DOHH2 (cell line): ENCODE measurements around the gene MAPK8.

Experiments used
- H3F3A ChIP-seq: fragments of 200-600 bp; sonication (generic), shearing (Covaris generic); 2 replicates; pipeline ENCODE4 v1.6.0; 2016; ENCODE audit warnings: antibody characterized with exemption, mild to moderate bottlenecking; ENCODE audit not compliant: control insufficient read depth, insufficient read depth
- H3K27ac ChIP-seq: fragments of 200-600 bp; sonication (generic); 2 replicates; pipeline ENCODE4 v1.5.1; 2014; ENCODE audit warnings: low read depth, mild to moderate bottlenecking, low read length, moderate library complexity
- H3K27me3 ChIP-seq: fragments of 200-600 bp; sonication (generic); 2 replicates; pipeline ENCODE4 v1.6.1; 2014; ENCODE audit warnings: mild to moderate bottlenecking, low read length, mixed read lengths; ENCODE audit not compliant: control insufficient read depth
- H3K36me3 ChIP-seq: fragments of 200-600 bp; sonication (generic); 2 replicates; pipeline ENCODE4 v1.6.1; 2014; ENCODE audit warnings: mild to moderate bottlenecking, low read length, moderate library complexity, mixed read lengths; ENCODE audit not compliant: control insufficient read depth
- H3K4me1 ChIP-seq: fragments of 200-600 bp; sonication (generic); 2 replicates; pipeline ENCODE4 v1.6.1; 2014; ENCODE audit warnings: mild to moderate bottlenecking, low read length, mixed read lengths; ENCODE audit not compliant: control insufficient read depth
- H3K4me2 ChIP-seq: fragments of 200-600 bp; sonication (generic); 2 replicates; pipeline ENCODE4 v1.6.0; 2014; ENCODE audit warnings: mild to moderate bottlenecking, low read length, moderate library complexity
- H3K4me3 ChIP-seq: fragments of 200-600 bp; sonication (generic); 2 replicates; pipeline ENCODE4 v1.5.1; 2014; ENCODE audit warnings: mild to moderate bottlenecking, low read length, mixed read lengths
- H3K79me2 ChIP-seq: fragments of 200-600 bp; sonication (generic); 2 replicates; pipeline ENCODE4 v1.6.1; 2014; ENCODE audit warnings: mild to moderate bottlenecking, low read length, mixed read lengths; ENCODE audit not compliant: control insufficient read depth
- H3K9me2 ChIP-seq: fragments of 200-600 bp; sonication (generic); replicated peaks from 2 replicates; pipeline ENCODE4 v1.6.1; 2014; ENCODE audit warnings: mild to moderate bottlenecking, low read length, mixed read lengths; ENCODE audit not compliant: control insufficient read depth
- H3K9me3 ChIP-seq: fragments of 200-600 bp; sonication (generic); 2 replicates; pipeline ENCODE4 v1.6.1; 2014; ENCODE audit warnings: antibody characterized with exemption, low read length, mixed read lengths; ENCODE audit not compliant: control insufficient read depth, insufficient read depth
- H4K20me1 ChIP-seq: fragments of 200-600 bp; sonication (generic); 2 replicates; pipeline ENCODE4 v1.6.0; 2014; ENCODE audit warnings: low read depth, mild to moderate bottlenecking, antibody characterized with exemption, low read length, moderate library complexity; ENCODE audit not compliant: control insufficient read depth, insufficient read depth
- EZH2phosphoT487 ChIP-seq: fragments of 200-600 bp; sonication (generic); IDR thresholded peaks from 2 replicates; pipeline ENCODE4 v1.6.1; 2017; ENCODE audit warnings: borderline replicate concordance, mild to moderate bottlenecking, antibody characterized with exemption, low read length, moderate library complexity, mixed read lengths
- TF ChIP-seq, protein P1 (sequence below): fragments of 200-600 bp; sonication (generic); IDR thresholded peaks from one replicate; pipeline ENCODE4 v1.5.1; 2014; ENCODE audit warnings: antibody characterized with exemption, mild to moderate bottlenecking, low read depth, low read length; ENCODE audit not compliant: poor library complexity, severe bottlenecking

The MAPK8 gene

DNA sequence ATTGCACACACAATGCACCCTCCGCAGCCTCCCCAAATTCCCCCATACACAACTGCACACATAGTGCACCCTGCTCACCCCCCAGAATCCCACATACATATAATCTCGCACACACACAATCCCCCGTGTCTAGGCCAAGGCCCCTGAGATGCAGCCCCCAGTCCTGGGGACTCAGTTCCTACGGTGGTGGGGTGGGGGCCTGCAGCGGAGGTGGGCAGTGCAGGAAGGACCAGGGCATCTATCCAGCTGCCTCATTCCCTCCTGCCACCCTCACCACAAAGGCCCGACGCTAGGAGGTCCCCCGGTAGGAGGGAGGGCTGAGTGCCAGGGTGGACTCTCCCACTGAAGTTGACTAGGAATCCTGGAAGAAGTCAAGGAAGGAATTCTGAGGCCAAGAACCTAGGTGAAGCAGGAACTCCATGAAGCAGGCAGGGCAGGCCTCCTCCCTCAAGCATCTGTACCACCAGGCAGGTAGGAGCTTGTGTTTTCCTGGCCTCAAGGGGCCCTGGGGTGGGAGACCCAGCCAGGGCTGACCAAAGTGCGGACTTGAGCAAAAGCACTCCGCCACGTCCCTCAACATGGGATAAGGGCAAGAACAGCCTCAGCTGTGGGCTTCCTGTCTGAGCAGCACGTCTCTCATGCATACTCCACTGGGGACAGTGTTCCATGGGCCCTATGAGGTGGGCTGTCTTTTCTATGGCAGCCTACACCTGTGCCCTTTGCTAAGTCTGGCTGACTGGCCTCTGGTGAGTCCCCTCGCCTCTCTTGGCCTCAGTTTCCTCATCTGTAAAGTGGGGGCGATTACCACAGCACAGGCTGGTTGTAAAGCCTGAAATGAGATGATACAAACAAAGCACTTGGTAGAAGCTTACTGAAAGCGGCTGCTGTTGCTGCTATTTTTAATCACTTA is 145.7 kb downstream of the MAPK8 start:
- Histone ChIP-seq H3K4me1 (peaks cover 7% of the 10 kb centered on the region), H3K27me3 (no peaks in the 10 kb centered on the region), H3K4me2 (no peak overlapping the region), H4K20me1 (no peaks in the 10 kb centered on the region), H3K4me3 (no peak overlapping the region), H3K79me2 (no peaks in the 10 kb centered on the region), H3K27ac (no peak overlapping the region), H3K9me3 (no peaks in the 10 kb centered on the region), H3F3A (no peaks in the 10 kb centered on the region), H3K36me3 (no peaks in the 10 kb centered on the region), H3K9me2 (no peaks in the 10 kb centered on the region)
- no peak for TF ChIP-seq EZH2phosphoT487
- TF ChIP-seq, protein P1, sequence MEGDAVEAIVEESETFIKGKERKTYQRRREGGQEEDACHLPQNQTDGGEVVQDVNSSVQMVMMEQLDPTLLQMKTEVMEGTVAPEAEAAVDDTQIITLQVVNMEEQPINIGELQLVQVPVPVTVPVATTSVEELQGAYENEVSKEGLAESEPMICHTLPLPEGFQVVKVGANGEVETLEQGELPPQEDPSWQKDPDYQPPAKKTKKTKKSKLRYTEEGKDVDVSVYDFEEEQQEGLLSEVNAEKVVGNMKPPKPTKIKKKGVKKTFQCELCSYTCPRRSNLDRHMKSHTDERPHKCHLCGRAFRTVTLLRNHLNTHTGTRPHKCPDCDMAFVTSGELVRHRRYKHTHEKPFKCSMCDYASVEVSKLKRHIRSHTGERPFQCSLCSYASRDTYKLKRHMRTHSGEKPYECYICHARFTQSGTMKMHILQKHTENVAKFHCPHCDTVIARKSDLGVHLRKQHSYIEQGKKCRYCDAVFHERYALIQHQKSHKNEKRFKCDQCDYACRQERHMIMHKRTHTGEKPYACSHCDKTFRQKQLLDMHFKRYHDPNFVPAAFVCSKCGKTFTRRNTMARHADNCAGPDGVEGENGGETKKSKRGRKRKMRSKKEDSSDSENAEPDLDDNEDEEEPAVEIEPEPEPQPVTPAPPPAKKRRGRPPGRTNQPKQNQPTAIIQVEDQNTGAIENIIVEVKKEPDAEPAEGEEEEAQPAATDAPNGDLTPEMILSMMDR: no peak

DNA sequence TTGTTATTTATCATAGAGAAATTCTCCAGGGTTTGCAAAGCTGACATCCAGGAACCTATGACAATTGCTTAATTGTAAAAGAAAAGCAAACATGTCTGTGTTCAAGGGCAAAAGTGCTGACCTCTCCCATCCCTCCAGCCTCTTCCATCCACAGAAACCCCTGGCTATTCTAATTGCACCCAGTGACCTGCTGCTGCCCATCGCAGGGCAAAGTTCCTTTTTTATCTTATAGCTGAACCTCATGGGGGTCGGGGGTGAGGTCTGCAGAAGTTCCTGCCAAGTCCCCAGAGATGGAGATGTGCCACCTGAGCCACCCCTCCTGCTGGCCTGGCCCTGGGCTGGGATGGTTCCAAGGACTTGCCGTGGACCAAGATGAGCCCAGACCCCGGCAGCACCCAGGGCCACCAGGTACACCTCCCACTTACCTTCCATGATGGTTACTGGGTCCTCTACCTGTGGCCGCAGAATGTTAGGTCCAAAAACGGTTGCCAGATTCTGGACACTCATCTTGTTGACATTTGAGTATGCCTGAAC is 146.5 kb downstream of the MAPK8 start:
- H3K36me3 ChIP-seq: no peaks in the 10 kb centered on the region
- no peak overlapping the region for H3K4me3 ChIP-seq
- no peaks in the 10 kb centered on the region for H3K9me2 ChIP-seq
- no peaks in the 10 kb centered on the region for H3F3A ChIP-seq
- H3K9me3 ChIP-seq: no peaks in the 10 kb centered on the region
- H3K4me2 ChIP-seq: no peak overlapping the region
- H3K27me3 ChIP-seq: no peaks in the 10 kb centered on the region
- no peaks in the 10 kb centered on the region for H4K20me1 ChIP-seq
- peaks cover 7% of the 10 kb centered on the region for H3K4me1 ChIP-seq
- H3K27ac ChIP-seq: no peak overlapping the region
- no peak for TF ChIP-seq EZH2phosphoT487
- TF ChIP-seq, protein P1: no peak
- no peaks in the 10 kb centered on the region for H3K79me2 ChIP-seq

DNA sequence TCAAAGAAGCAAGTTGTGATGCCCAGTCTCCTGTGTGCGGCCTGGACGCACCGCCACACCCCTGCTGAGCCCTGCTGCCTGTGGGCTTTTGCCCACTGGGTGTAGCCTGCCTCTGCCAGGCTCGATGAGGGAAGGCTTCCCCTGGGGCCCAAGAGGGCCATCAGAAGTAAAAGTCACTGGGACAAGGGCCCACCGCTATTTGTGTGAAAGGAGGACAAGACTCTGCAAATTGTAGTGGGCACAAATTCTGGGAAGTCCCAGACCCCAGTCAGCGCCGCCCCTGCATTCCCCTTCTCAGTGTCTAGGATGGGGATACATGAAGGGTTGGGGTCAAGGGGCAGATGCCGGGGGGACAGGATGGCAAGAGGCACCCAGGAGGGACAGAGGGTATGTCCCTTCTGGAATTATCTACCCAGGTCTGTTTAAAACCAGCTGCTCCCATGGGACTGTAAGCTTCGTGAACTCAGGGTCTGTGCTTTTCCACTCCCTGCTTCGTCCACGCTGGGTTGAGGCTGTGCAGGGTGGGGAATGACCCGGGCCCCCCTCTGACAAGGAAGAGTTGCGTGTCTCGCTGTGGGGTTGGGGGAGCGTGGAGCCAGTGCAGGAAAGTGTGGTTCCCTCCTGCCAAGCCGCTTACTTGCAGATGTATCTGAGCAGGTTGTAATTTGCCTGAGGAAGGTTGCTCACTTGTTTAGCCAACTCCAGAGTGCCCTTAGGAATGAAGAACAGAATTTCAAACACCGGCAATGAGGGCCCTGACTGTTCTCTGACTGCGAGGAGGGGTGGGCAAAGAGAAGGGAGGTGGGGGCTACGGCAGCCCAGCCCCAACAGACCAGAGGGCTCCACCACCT is 147.2 kb downstream of the MAPK8 start:
- Histone ChIP-seq H3K36me3 (no peaks in the 10 kb centered on the region), H3K79me2 (no peaks in the 10 kb centered on the region), H3F3A (no peaks in the 10 kb centered on the region), H3K27ac (no peak overlapping the region), H4K20me1 (no peaks in the 10 kb centered on the region), H3K4me1 (peaks cover 7% of the 10 kb centered on the region), H3K9me2 (no peaks in the 10 kb centered on the region), H3K9me3 (no peaks in the 10 kb centered on the region), H3K4me3 (no peak overlapping the region), H3K27me3 (no peaks in the 10 kb centered on the region), H3K4me2 (no peak overlapping the region)
- no peak for TF ChIP-seq EZH2phosphoT487
- TF ChIP-seq, protein P1: no peak
